ENCODE results near the gene NEDD8.

Gene NEDD8

GRCh38 chr14:24188251-24189058, 43.7 kb downstream of the NEDD8 start, which contains the start of gene IPO4:
TSS of gene IPO4 (minus strand) at chr14:24188816. CDS start at chr14:24188787, 29 bp downstream.
- Mint-ChIP-seq H3K36me3 (ENCODE audit: low read depth) (peaks cover 38% of the 10 kb centered on the region), H3K27ac (peak within 1 kb of the TSS; percentile 94), H3K27me3 (ENCODE audit: low read depth, poor library complexity) (peaks cover 10% of the 10 kb centered on the region), H3K9me3 (no peaks in the 10 kb centered on the region), H3K4me3 (peak within 1 kb of the TSS; percentile 89), H3K4me1 (peaks cover 44% of the 10 kb centered on the region)
- DNase-seq: peak; percentile 92
- TF ChIP-seq CTCF (IDR thresholded peaks at IDR 0.05): no peak

GRCh38 chr14:24187539-24187915, 44.6 kb downstream of the NEDD8 start:
- Mint-ChIP-seq H3K4me3 (peak overlapping the region; percentile 89), H3K9me3 (no peaks in the 10 kb centered on the region), H3K27me3 (ENCODE audit: low read depth, poor library complexity) (peaks cover 10% of the 10 kb centered on the region), H3K27ac (peak overlapping the region; percentile 94), H3K36me3 (ENCODE audit: low read depth) (peaks cover 31% of the 10 kb centered on the region), H3K4me1 (peaks cover 40% of the 10 kb centered on the region)
- no peak for DNase-seq
- no peak for TF ChIP-seq CTCF (IDR thresholded peaks at IDR 0.05)

DNA sequence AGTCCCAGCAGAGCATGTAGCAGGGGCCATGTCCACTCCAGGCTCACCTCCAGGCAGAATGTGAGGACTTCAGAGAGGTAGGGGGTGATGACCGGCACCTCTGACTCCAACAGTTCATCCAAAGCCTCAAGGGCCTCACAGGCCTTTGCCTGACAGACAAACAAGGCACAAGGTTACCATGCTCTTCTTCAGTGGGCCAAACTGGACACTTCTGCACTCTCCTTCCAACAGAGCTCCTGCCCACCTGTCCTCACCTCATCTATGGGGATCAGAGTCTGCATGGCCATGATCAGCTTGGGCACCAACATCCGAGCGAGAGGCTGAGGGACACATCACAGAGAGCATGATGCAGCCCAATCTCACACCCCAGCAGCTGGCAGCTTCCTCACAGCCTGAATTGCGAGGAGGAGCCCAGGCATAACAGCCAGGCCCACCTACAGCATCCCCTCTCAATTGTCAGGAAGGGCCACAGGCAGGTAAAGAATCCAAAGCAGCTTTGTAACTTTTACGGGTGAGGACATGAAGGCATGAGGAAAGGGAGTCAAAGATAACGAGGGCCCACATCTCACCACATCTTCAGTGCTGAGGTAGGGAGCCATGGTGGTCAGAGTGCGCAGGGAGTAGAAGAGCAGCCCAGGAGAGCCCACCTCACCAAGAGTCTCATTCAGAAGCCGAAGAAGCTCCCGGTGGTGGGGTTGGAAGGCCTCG, 45.2 kb downstream of the NEDD8 start:
- no peaks in the 10 kb centered on the region for H3K9me3 Mint-ChIP-seq
- H3K27ac Mint-ChIP-seq: peak overlapping the region; percentile 76
- peaks cover 10% of the 10 kb centered on the region for H3K27me3 Mint-ChIP-seq (ENCODE audit: low read depth, poor library complexity)
- no peak for TF ChIP-seq CTCF (IDR thresholded peaks at IDR 0.05)
- H3K4me3 Mint-ChIP-seq: peak overlapping the region; percentile 89
- H3K4me1 Mint-ChIP-seq: peaks cover 36% of the 10 kb centered on the region
- no peak for DNase-seq
- H3K36me3 Mint-ChIP-seq (ENCODE audit: low read depth): peaks cover 25% of the 10 kb centered on the region

DNA sequence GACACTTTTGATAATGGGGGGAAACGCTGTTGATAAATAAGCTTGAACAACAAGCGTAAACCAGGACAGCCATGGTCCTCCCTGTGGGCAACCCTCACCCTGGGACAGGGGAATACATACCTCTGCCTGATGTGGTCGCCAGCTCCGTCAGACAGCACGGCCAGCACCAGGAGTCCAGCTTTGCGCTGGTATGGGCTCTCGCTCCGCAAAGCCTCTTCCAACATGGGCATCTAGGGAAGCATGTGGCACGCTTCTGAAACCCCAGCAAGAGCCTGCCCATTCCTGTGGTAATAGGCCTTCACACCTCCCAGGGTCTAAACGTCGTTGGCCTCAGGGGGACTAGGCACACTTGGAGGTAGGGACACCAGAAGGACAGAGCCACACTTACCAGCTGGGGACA, 46.4 kb downstream of the NEDD8 start:
- H3K27ac Mint-ChIP-seq: no peak overlapping the region
- peaks cover 10% of the 10 kb centered on the region for H3K27me3 Mint-ChIP-seq (ENCODE audit: low read depth, poor library complexity)
- H3K4me1 Mint-ChIP-seq: peaks cover 32% of the 10 kb centered on the region
- no peak for TF ChIP-seq CTCF (IDR thresholded peaks at IDR 0.05)
- peaks cover 14% of the 10 kb centered on the region for H3K36me3 Mint-ChIP-seq (ENCODE audit: low read depth)
- no peaks in the 10 kb centered on the region for H3K9me3 Mint-ChIP-seq
- DNase-seq: no peak
- no peak overlapping the region for H3K4me3 Mint-ChIP-seq

DNA sequence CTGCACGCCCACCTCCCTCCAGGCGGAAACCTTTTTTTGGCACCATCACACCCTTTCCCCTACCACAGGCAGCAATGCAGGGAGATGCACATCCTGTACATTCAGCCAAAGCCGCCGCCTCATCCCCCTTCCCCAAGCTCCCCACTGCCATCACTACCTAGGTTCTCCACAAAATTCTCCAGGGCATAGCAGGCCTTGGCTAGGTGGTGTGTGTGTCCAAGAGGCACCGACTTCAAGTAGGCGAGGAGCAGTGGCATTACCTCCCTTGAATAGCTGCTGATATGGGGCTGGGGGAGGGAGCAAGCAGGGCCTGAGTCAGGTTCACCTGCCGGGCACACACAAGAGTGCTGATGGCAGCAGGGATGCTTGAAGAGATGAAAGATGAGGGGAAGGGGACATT, 47.1 kb downstream of the NEDD8 start:
- no peak for DNase-seq
- Mint-ChIP-seq H3K4me3 (no peak overlapping the region), H3K27me3 (ENCODE audit: low read depth, poor library complexity) (peaks cover 8% of the 10 kb centered on the region), H3K9me3 (no peaks in the 10 kb centered on the region), H3K27ac (no peak overlapping the region), H3K36me3 (ENCODE audit: low read depth) (peaks cover 12% of the 10 kb centered on the region), H3K4me1 (peaks cover 28% of the 10 kb centered on the region)
- TF ChIP-seq CTCF (IDR thresholded peaks at IDR 0.05): no peak

Measured in nephron progenitor cell (in vitro differentiated cells).